Measurements from ENCODE around the gene CCL17.

- TF ChIP-seq CTCF (conservative IDR thresholded peaks at IDR 0.05; ENCODE audit: low read depth, low read length) (no peak), POLR2A (IDR thresholded peaks at IDR 0.05; ENCODE audit: low read depth, low read length) (no peak), RFX5 (IDR thresholded peaks at IDR 0.05; ENCODE audit: low read depth, low read length) (no peak), MXI1 (IDR thresholded peaks at IDR 0.05; ENCODE audit: borderline replicate concordance, low read depth, low read length) (no peak), RAD21 (IDR thresholded peaks at IDR 0.05; ENCODE audit: low read length) (no peak), SMC3 (IDR thresholded peaks at IDR 0.05; ENCODE audit: low read depth, low read length) (no peak), CEBPB (IDR thresholded peaks at IDR 0.05; ENCODE audit: low read depth, low read length) (no peak), USF2 (IDR thresholded peaks at IDR 0.05; ENCODE audit: low read depth, low read length) (no peak), NFE2L2 (IDR thresholded peaks at IDR 0.05; ENCODE audit: low read depth, low read length) (no peak), ELK1 (IDR thresholded peaks at IDR 0.05; ENCODE audit: borderline replicate concordance, low read depth, low read length) (no peak)
Measured at GRCh38 chr16:57395026-57395425, 9.5 kb upstream of the CCL17 start.

All from IMR-90 (cell line).